ENCODE results near the gene IGF2R. TPM values are rescaled to one million over a fixed set of nuclear protein-coding genes. Genes with fewer than 3 reads are reported as not detected.
A peak's percentile ranks its signal among the peaks of the same experiment; 100 is the strongest.

The IGF2R gene
- total RNA-seq, 2 donors from 2014 or later, result 60.3 to 91.3 TPM

DNA sequence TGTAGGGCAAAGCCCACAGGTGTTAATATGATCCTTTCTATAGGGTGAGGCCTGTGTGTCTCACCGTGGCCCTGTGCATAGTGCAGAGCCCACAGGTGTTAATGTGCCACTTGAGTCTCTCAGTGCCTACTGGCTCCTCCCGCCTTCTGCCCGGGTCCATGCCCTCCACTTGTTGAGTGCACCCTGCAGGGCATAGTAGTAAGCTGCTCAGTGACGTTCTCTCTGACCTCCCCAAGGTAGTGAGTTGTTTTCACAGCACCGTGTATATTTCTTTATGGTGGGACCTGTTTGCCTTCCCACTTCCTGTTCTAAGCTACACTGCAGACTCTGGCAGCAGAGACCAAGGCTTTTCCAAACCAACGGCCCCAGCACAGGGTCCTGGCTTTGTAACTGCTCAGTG lies 88.2 kb downstream of the IGF2R start:
- DNase-seq (ENCODE audit: low spot score), result no peak
- intact Hi-C loops (cut with DNase I), result no loop called here
- no peak for TF ChIP-seq POLR2A (IDR thresholded peaks at IDR 0.05)
- peaks cover 0 to 8% of the 10 kb centered on the region in 2 donors for H3K36me3 ChIP-seq
- H3K27me3 ChIP-seq (replicated peaks; ENCODE audit: insufficient read depth), result no peaks in the 10 kb centered on the region
- H3K4me3 ChIP-seq, result no peak overlapping the region
- no peak overlapping the region for H3K27ac ChIP-seq
- no peaks in the 10 kb centered on the region for H3K4me1 ChIP-seq (replicated peaks)
- WGBS, result 65% methylated on average over 6 of the region's 6 CpGs
- H3K9me3 ChIP-seq, result no peaks in the 10 kb centered on the region

DNA sequence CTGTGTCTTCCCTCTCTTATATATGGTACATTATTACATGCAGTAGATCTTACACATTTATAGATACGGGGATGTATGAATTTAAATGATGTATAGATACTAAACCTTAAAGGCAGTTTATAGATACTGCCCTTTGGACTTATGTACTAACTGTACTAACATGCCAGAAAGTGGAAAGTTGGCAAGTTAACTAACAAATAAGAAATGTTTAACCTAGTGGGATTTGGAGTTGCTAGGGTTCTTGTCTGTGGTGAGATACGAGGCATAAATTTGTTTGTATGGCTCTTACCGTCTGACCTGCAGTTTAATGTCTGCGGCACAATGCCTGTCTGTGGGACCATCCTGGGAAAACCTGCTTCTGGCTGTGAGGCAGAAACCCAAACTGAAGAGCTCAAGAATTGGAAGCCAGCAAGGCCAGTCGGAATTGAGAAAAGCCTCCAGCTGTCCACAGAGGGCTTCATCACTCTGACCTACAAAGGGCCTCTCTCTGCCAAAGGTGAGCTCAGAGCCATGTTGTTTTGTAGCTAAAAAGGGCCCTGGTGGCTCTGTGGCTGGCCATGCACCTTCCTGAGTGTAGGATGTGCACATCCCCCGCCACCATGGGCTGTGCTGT lies 89.8 kb downstream of the IGF2R start:
- intact Hi-C loops (cut with DNase I), result no loop called here
- no peaks in the 10 kb centered on the region for H3K9me3 ChIP-seq
- no peak for DNase-seq (ENCODE audit: low spot score)
- 86% methylated on average over 6 of the region's 6 CpGs for WGBS
- H3K27ac ChIP-seq, result no peak overlapping the region
- H3K36me3 ChIP-seq, result peaks cover 0 to 8% of the 10 kb centered on the region in 2 donors
- no peaks in the 10 kb centered on the region for H3K27me3 ChIP-seq (replicated peaks; ENCODE audit: insufficient read depth)
- TF ChIP-seq POLR2AphosphoS5 (IDR thresholded peaks at IDR 0.05) (no peak), POLR2A (IDR thresholded peaks at IDR 0.05) (no peak)
- TF ChIP-seq, protein P1, sequence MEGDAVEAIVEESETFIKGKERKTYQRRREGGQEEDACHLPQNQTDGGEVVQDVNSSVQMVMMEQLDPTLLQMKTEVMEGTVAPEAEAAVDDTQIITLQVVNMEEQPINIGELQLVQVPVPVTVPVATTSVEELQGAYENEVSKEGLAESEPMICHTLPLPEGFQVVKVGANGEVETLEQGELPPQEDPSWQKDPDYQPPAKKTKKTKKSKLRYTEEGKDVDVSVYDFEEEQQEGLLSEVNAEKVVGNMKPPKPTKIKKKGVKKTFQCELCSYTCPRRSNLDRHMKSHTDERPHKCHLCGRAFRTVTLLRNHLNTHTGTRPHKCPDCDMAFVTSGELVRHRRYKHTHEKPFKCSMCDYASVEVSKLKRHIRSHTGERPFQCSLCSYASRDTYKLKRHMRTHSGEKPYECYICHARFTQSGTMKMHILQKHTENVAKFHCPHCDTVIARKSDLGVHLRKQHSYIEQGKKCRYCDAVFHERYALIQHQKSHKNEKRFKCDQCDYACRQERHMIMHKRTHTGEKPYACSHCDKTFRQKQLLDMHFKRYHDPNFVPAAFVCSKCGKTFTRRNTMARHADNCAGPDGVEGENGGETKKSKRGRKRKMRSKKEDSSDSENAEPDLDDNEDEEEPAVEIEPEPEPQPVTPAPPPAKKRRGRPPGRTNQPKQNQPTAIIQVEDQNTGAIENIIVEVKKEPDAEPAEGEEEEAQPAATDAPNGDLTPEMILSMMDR (IDR thresholded peaks at IDR 0.05), result no peak
- H3K4me3 ChIP-seq, result no peak overlapping the region
- H3K4me1 ChIP-seq (replicated peaks), result no peaks in the 10 kb centered on the region

DNA sequence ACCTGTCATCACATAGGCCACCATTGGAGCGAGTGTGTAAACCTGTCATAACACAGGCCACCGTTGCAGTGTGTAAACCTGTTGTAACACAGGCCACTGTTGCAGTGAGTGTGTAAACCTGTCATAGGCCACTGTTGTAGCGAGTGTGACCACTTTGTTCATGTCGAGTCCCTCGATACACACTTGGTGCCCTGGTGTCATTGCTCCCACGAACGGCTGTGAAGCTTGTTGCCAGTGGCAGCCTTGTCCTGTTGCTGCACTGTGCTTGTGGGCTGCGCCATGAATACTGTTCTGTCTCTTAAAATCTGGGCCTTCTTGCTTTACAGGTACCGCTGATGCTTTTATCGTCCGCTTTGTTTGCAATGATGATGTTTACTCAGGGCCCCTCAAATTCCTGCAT lies 91.3 kb downstream of the IGF2R start:
- no peak overlapping the region for H3K27ac ChIP-seq
- intact Hi-C loops (cut with DNase I), result no loop called here
- H3K36me3 ChIP-seq, result peaks cover 0 to 8% of the 10 kb centered on the region in 2 donors
- H3K9me3 ChIP-seq, result no peaks in the 10 kb centered on the region
- no peaks in the 10 kb centered on the region for H3K4me1 ChIP-seq (replicated peaks)
- TF ChIP-seq POLR2AphosphoS5 (IDR thresholded peaks at IDR 0.05) (no peak), POLR2A (IDR thresholded peaks at IDR 0.05) (no peak)
- TF ChIP-seq, protein P1 (IDR thresholded peaks at IDR 0.05), result no peak
- no peak for DNase-seq (ENCODE audit: low spot score)
- H3K4me3 ChIP-seq, result no peak overlapping the region
- 72% methylated on average over 11 of the region's 11 CpGs for WGBS
- H3K27me3 ChIP-seq (replicated peaks; ENCODE audit: insufficient read depth), result no peaks in the 10 kb centered on the region

DNA sequence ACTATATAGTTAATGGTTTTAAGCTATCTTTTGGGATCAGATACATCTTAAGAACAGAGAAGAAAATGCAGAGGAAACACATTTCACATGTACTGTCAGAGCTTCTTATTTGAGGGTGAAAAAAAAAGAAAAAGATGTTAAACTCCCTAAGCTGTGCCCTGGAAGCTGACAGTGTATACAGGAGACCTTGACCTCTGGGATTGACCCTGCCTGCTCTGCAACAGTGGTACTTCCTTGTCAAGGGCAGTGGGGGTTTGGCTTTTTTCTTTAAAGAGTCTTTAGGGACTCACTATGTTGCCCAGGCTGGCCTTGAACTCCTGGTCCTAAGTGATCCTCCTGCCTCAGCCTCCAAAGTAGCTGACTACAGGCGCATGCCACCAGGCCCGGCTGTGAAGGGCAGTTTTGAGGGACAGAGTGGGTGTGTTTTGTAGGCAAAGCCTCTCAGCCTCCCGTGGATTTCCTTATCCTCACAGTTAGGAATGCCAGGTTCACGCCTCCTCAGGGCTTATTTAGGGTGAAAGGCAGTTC lies 92.1 kb downstream of the IGF2R start:
- no peak overlapping the region for H3K27ac ChIP-seq
- peaks cover 0 to 8% of the 10 kb centered on the region in 2 donors for H3K36me3 ChIP-seq
- no peaks in the 10 kb centered on the region for H3K9me3 ChIP-seq
- no peak for DNase-seq (ENCODE audit: low spot score)
- 70% methylated on average over 4 of the region's 4 CpGs for WGBS
- H3K4me3 ChIP-seq, result no peak overlapping the region
- no peaks in the 10 kb centered on the region for H3K4me1 ChIP-seq (replicated peaks)
- TF ChIP-seq POLR2A (IDR thresholded peaks at IDR 0.05) (no peak), POLR2AphosphoS5 (IDR thresholded peaks at IDR 0.05) (no peak)
- TF ChIP-seq, protein P1 (IDR thresholded peaks at IDR 0.05), result no peak
- intact Hi-C loops (cut with DNase I), result no loop called here
- H3K27me3 ChIP-seq (replicated peaks; ENCODE audit: insufficient read depth), result no peaks in the 10 kb centered on the region

DNA sequence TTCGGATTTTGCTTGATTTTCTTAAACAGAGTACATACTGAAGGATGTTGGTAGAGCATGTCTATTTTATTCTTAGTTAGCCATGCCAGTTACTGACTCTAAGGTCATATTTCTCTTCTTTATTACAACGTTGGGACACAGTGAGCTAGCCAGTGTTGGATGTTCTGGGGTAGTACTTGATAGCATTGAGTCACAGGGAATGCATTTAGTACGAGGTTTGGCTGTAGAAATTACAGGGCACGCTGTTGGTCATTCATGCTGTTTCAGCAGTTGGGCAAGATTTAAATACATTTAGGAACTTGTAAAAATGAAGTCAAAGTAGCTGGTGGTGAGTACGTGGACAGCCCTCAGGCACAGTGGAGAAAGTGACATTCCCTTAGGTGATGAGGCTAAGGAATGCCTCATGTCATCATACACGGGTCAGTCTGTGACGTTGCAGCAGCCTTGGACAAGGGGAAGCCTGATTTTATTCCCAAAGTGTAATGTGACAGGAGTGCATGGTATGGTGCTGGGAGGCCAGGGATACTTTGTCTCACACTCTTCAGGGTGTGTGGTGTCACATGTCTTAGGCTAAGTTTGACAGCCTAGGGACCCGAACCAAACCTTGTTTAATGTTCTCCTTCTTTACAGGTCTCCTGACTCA lies 95.0 kb downstream of the IGF2R start:
- Histone ChIP-seq H3K9me3 (no peaks in the 10 kb centered on the region), H3K27me3 (replicated peaks; ENCODE audit: insufficient read depth) (no peaks in the 10 kb centered on the region), H3K4me3 (no peak overlapping the region), H3K27ac (peak overlapping the region in 1 of 2 donors; percentile 14), H3K36me3 (peaks cover under 1 to 8% of the 10 kb centered on the region in 2 donors), H3K4me1 (replicated peaks) (no peaks in the 10 kb centered on the region)
- DNase-seq (ENCODE audit: low spot score), result no peak
- 66% methylated on average over 8 of the region's 8 CpGs for WGBS
- TF ChIP-seq POLR2AphosphoS5 (IDR thresholded peaks at IDR 0.05), result peak; percentile 27
- TF ChIP-seq, protein P1 (IDR thresholded peaks at IDR 0.05), result no peak
- intact Hi-C loops (cut with DNase I), result no loop called here
